ENCODE data around the gene POLK.
"Not testable (repeated sequence)": the region's sequence is repeated elsewhere in the genome, so short reads cannot be mapped to it uniquely, and the experiment has no call there.

The POLK gene

GRCh38 chr5:75551471-75551870 is 39.8 kb downstream of the POLK start:
- no peak for DNase-seq (ENCODE audit: low spot score)

- no peak for DNase-seq (ENCODE audit: low spot score)
These were observed 41.1 kb downstream of the POLK start for GRCh38 chr5:75552764-75553163.

- no peak for DNase-seq (ENCODE audit: low spot score)
These were observed 41.7 kb downstream of the POLK start for GRCh38 chr5:75553358-75553757.

GRCh38 chr5:75558221-75558620 is 46.5 kb downstream of the POLK start:
- DNase-seq (ENCODE audit: low spot score), result no peak

- DNase-seq (ENCODE audit: low spot score), result no peak
These were observed 47.4 kb downstream of the POLK start for GRCh38 chr5:75558981-75559632.

GRCh38 chr5:75560655-75561054 is 49.0 kb downstream of the POLK start:
- DNase-seq (ENCODE audit: low spot score), result not testable (repeated sequence)

- DNase-seq (ENCODE audit: low spot score), result not testable (repeated sequence)
These were observed 54.5 kb downstream of the POLK start for GRCh38 chr5:75565991-75566709.

GRCh38 chr5:75566710-75567309 is 55.1 kb downstream of the POLK start:
- DNase-seq (ENCODE audit: low spot score), result peak; percentile 54

- no peak for DNase-seq (ENCODE audit: low spot score)
These were observed 56.0 kb downstream of the POLK start for GRCh38 chr5:75567710-75568109.

GRCh38 chr5:75568202-75568601 is 56.5 kb downstream of the POLK start:
- DNase-seq (ENCODE audit: low spot score), result no peak

GRCh38 chr5:75571547-75571946 is 59.9 kb downstream of the POLK start:
- no peak for DNase-seq (ENCODE audit: low spot score)

GRCh38 chr5:75574791-75575190 is 63.1 kb downstream of the POLK start:
- DNase-seq (ENCODE audit: low spot score), result no peak

- not testable (repeated sequence) for DNase-seq (ENCODE audit: low spot score)
These were observed 66.6 kb downstream of the POLK start for GRCh38 chr5:75578280-75578679.

- DNase-seq (ENCODE audit: low spot score), result no peak
These were observed 73.0 kb downstream of the POLK start for GRCh38 chr5:75584641-75585040.

GRCh38 chr5:75588666-75589065 is 77.0 kb downstream of the POLK start:
- DNase-seq (ENCODE audit: low spot score), result no peak

GRCh38 chr5:75600535-75600934 is 88.8 kb downstream of the POLK start:
- DNase-seq (ENCODE audit: low spot score), result no peak

- DNase-seq (ENCODE audit: low spot score), result no peak
These were observed 89.9 kb downstream of the POLK start for GRCh38 chr5:75601567-75601966.

GRCh38 chr5:75601996-75602395 is 90.3 kb downstream of the POLK start:
- no peak for DNase-seq (ENCODE audit: low spot score)

GRCh38 chr5:75603371-75603770 is 91.7 kb downstream of the POLK start:
- DNase-seq (ENCODE audit: low spot score), result no peak

- DNase-seq (ENCODE audit: low spot score), result no peak
These were observed 92.1 kb downstream of the POLK start for GRCh38 chr5:75603821-75604220.

- not testable (repeated sequence) for DNase-seq (ENCODE audit: low spot score)
These were observed 95.7 kb downstream of the POLK start for GRCh38 chr5:75607341-75607740.

GRCh38 chr5:75608870-75609269 is 97.2 kb downstream of the POLK start:
- peak; percentile 7 for DNase-seq (ENCODE audit: low spot score)

GRCh38 chr5:75610201-75610600 is 98.5 kb downstream of the POLK start:
- DNase-seq (ENCODE audit: low spot score), result no peak

Data from hematopoietic multipotent progenitor cell treated with erythropoietin and hydrocortisone succinate and interleukin-3 and kit ligand, for 15 days (in vitro differentiated cells).